K562 (cell line): ENCODE data around the gene TRAPPC2L. TPM values are rescaled to one million over a fixed set of nuclear protein-coding genes. Genes with fewer than 3 reads are reported as not detected.

ENCODE experiments used
- ATAC-seq: fragments of 200-7000 bp; cut with Tn5 transposase; 3 replicates; pipeline ENCODE4 v1.9.1; 2020; ENCODE audit warnings: moderate library complexity
- BruUV-seq: library from RNA; stranded (reverse); fragments of 400-500 nt; replicated peaks from 2 replicates; lab custom pipeline; 2021; lab: Mats Ljungman, UMichigan
- CTCF ChIA-PET: fragments of 300-600 bp; formaldehyde crosslinking; extraction: SDS; loops from one replicate; lab custom pipeline; 2021; ENCODE audit warnings: low intra/inter-chr PET ratio; lab: Yijun Ruan, JAX
- POLR2A ChIA-PET: fragments of 300-600, 350-650 bp; sonication (Branson Sonifier 250); formaldehyde crosslinking; extraction: SDS; loops from one replicate; lab custom pipeline; 2021; ENCODE audit warnings: antibody characterized with exemption, inconsistent platforms; lab: Yijun Ruan, JAX
- DNase-seq, 4 experiments: peaks; one replicate each; pipeline versions ENCODE4 v3.0.0 to v3.0.0-alpha.2; 2011 to 2018; ENCODE audit warnings: low spot score in 3 of 4, mixed read lengths in 3 of 4; ENCODE audit errors: extremely low read depth in 1 of 4
- FAIRE-seq: peaks from 2 replicates; lab custom pipeline; 2011; peaks lifted over from hg19 to GRCh38; lab: Jason Lieb, UNC
- H2AFZ ChIP-seq: 2 replicates; pipeline ENCODE4 v1.6.0; 2011; ENCODE audit warnings: low read depth, low read length, control low read depth, inconsistent platforms
- H3K27ac ChIP-seq: fragments of 200-600 bp; 3 replicates; pipeline ENCODE4 v1.8.0; 2011; ENCODE audit warnings: low read depth, mild to moderate bottlenecking, control low read depth, inconsistent platforms, low read length, moderate library complexity, mixed read lengths; ENCODE audit errors: extremely low read depth
- H3K27me3 ChIP-seq, 2 experiments: fragments of 300-600 bp in 1 of 2; 2 replicates in 1 of 2; 3 replicates in 1 of 2; pipeline versions ENCODE4 v1.6.0 to v1.8.0; 2011; ENCODE audit warnings: inconsistent platforms in 2 of 2, low read length in 2 of 2, mild to moderate bottlenecking in 1 of 2, mixed read lengths in 1 of 2, moderate library complexity in 1 of 2; ENCODE audit not compliant: control insufficient read depth in 2 of 2, insufficient read depth in 2 of 2
- H3K36me3 ChIP-seq: fragments of 300-600 bp; 3 replicates; pipeline ENCODE4 v1.8.0; 2011; ENCODE audit warnings: mild to moderate bottlenecking, low read length, inconsistent platforms; ENCODE audit not compliant: control insufficient read depth, insufficient read depth
- H3K4me1 ChIP-seq, 2 experiments: fragments of 200-600 bp in 1 of 2; replicated peaks in 1 of 2; 2 replicates in 1 of 2; 3 replicates in 1 of 2; pipeline versions ENCODE4 v1.5.1 to v1.8.0; 2011; ENCODE audit warnings: inconsistent platforms in 2 of 2, low read length in 2 of 2, mild to moderate bottlenecking in 1 of 2, mixed read lengths in 1 of 2, moderate library complexity in 1 of 2; ENCODE audit not compliant: control insufficient read depth in 2 of 2, insufficient read depth in 2 of 2
- H3K4me2 ChIP-seq: 2 replicates; pipeline ENCODE4 v1.6.1; 2011; ENCODE audit warnings: low read length, control low read depth, inconsistent platforms, mixed read lengths; ENCODE audit not compliant: insufficient read depth
- H3K4me3 ChIP-seq: fragments of 200-600 bp; sonication (generic), shearing (Covaris generic); 2 replicates; pipeline ENCODE4 v1.5.1; 2016; ENCODE audit warnings: control low read depth, inconsistent platforms
- H3K79me2 ChIP-seq: fragments of 200-600 bp; 3 replicates; pipeline ENCODE4 v1.8.0; 2011; ENCODE audit warnings: low read length, inconsistent platforms; ENCODE audit not compliant: control insufficient read depth, insufficient read depth
- H3K9ac ChIP-seq, 2 experiments: 2 replicates each; pipeline versions ENCODE4 v1.6.0 to v1.6.1; 2011; ENCODE audit warnings: low read depth in 2 of 2, low read length in 2 of 2, control low read depth in 1 of 2, inconsistent platforms in 1 of 2, mild to moderate bottlenecking in 1 of 2, mixed read lengths in 1 of 2; ENCODE audit not compliant: insufficient read depth in 1 of 2
- H3K9me1 ChIP-seq: one replicate; pipeline ENCODE4 v1.6.0; 2011; ENCODE audit warnings: inconsistent platforms, mild to moderate bottlenecking, low read length, moderate library complexity; ENCODE audit not compliant: control insufficient read depth, insufficient read depth
- H3K9me3 ChIP-seq: replicated peaks from 2 replicates; pipeline ENCODE4 v1.5.1; 2011; ENCODE audit warnings: low read depth, low read length, inconsistent platforms; ENCODE audit not compliant: control insufficient read depth, insufficient read depth
- H4K20me1 ChIP-seq: replicated peaks from 2 replicates; pipeline ENCODE4 v1.6.1; 2011; ENCODE audit warnings: low read length, inconsistent platforms, mixed read lengths; ENCODE audit not compliant: control insufficient read depth, insufficient read depth
- DDX20 ChIP-seq: fragments of 450-650 bp; IDR thresholded peaks from 2 replicates; pipeline ENCODE4 v1.6.1; 2016; ENCODE audit warnings: missing genetic modification characterization, low read depth, mild to moderate bottlenecking, missing compliant biosample characterization, moderate library complexity
- PURB ChIP-seq: sonication (generic); formaldehyde crosslinking; IDR thresholded peaks from 2 replicates; pipeline ENCODE4 v1.9.0; 2021; ENCODE audit warnings: low read depth, mild to moderate bottlenecking, missing genetic modification reagents
- SREBF2 ChIP-seq: sonication (generic); formaldehyde crosslinking; IDR thresholded peaks from 2 replicates; pipeline ENCODE4 v1.4.0; 2020; ENCODE audit warnings: mild to moderate bottlenecking, missing genetic modification reagents
- TBP ChIP-seq: optimal IDR thresholded peaks from 2 replicates; pipeline ENCODE3; 2011; ENCODE audit warnings: low read depth, low read length, improper control_type of control experiment
- TFAP4 ChIP-seq: sonication (generic); formaldehyde crosslinking; IDR thresholded peaks from 2 replicates; pipeline ENCODE4 v1.8.0; 2022; ENCODE audit warnings: missing genetic modification reagents, mild to moderate bottlenecking, moderate library complexity, borderline replicate concordance
- TGIF2 ChIP-seq: sonication (generic); formaldehyde crosslinking; IDR thresholded peaks from 2 replicates; pipeline ENCODE4 v1.8.1; 2022; ENCODE audit warnings: mild to moderate bottlenecking, missing genetic modification reagents, moderate library complexity
- USF2 ChIP-seq: sonication (generic); formaldehyde crosslinking; IDR thresholded peaks from 2 replicates; pipeline ENCODE4 v1.5.0; 2020; ENCODE audit warnings: missing genetic modification reagents
- ZHX1 ChIP-seq: fragments of 150-350 bp; conservative IDR thresholded peaks from 2 replicates; pipeline ENCODE4 v1.6.1; 2014; ENCODE audit warnings: low read length
- ZNF121 ChIP-seq: sonication (generic); formaldehyde crosslinking; conservative IDR thresholded peaks from 2 replicates; pipeline ENCODE4 v1.8.0; 2022; ENCODE audit warnings: missing genetic modification reagents
- WGBS: fragments of 100-300 bp; shearing (Covaris generic); methylation state at CpG from one replicate; pipeline ENCODE4 v1.1.6; 2016; ENCODE audit warnings: low coverage, mixed read lengths; ENCODE audit not compliant: insufficient coverage; ENCODE audit errors: missing lambda C conversion rate; 5-methylcytosine and 5-hydroxymethylcytosine counted together
- in situ Hi-C: fragments of 300-500 bp; cut with MboI; formaldehyde crosslinking; loops from 4 replicates; pipeline ENCODE4 v1.15.0; 2018; ENCODE audit warnings: inconsistent platforms, mixed read lengths
- intact Hi-C: fragments of 100-400 bp; cut with micrococcal nuclease; formaldehyde crosslinking; loops from 2 replicates; pipeline ENCODE4 v1.14.2; 2022
- polyA plus RNA-seq, 8 experiments: library from polyadenylated mRNA; depleted of rRNA in 4 of 8; stranded (reverse) in 5 of 8; unstranded in 3 of 8; fragments of >200 nt; fragmentation: Nextera tagmentation in 2 of 8; fragmentation: Illumina TruSeq in 1 of 8; extraction: Ambion mirVana in 2 of 8; extraction: Trizol in 1 of 8; gene quantifications; 2 replicates each; pipeline versions ENCODE4 v1.2.1 to v1.2.3, GENCODE V29; 2011 to 2014; ENCODE audit warnings: inconsistent platforms in 1 of 8, missing spikeins in 1 of 8
- total RNA-seq, 7 experiments: library from RNA; depleted of rRNA in 6 of 7; stranded (reverse); fragments of >200 nt in 6 of 7; fragmentation: Illumina TruSeq in 2 of 7; extraction: Trizol in 2 of 7; gene quantifications; 2 replicates each; pipeline versions ENCODE4 v1.2.1 to v1.2.3, GENCODE V29; 2011 to 2021; ENCODE audit warnings: low replicate concordance in 1 of 7

TRAPPC2L gene
- total and polyA plus RNA-seq, 9 of the 15 experiments (the other 6 are each of a cell fraction or from before 2014, with no cell fraction given): 60.4 to 398 (median 97.5) TPM

- peaks cover 23% of the 10 kb centered on the region for H3K79me2 ChIP-seq
- in situ Hi-C loops (no loop called here), intact Hi-C loops (no loop called here)
- no peak overlapping the region for H3K4me3 ChIP-seq
- H3K27me3 ChIP-seq: no peaks in the 10 kb centered on the region
- BruUV-seq: no TSS peak
- H2AFZ ChIP-seq: no peak overlapping the region
- peak; percentile 14 for TF ChIP-seq TBP
- no peak for TF ChIP-seq TGIF2
- TF ChIP-seq SREBF2 (CRISPR knock-in tag): no peak
- no peaks in the 10 kb centered on the region; the same call in 1 of the 2 replicates for H4K20me1 ChIP-seq
- no peak overlapping the region for H3K4me2 ChIP-seq
- H3K9me3 ChIP-seq: no peaks in the 10 kb centered on the region
- peak; percentile 35 to 73 (median 55) for DNase-seq
- no peak overlapping the region for H3K27ac ChIP-seq
- no peak for ATAC-seq
- H3K36me3 ChIP-seq: peaks cover 21% of the 10 kb centered on the region; the same call in 2 of the 3 replicates
- H3K9ac ChIP-seq: peak overlapping the region in 1 of 2 experiments; percentile 83; a peak in 2 of 4 replicates
- CTCF ChIA-PET: no interaction called here
- WGBS: 57% methylated on average over 19 of the region's 20 CpGs
- POLR2A ChIA-PET: no interaction called here
- H3K9me1 ChIP-seq: peaks cover 6% of the 10 kb centered on the region
- peaks cover 8 to 55% of the 10 kb centered on the region in 2 experiments for H3K4me1 ChIP-seq
- no peak for FAIRE-seq
Measured at GRCh38 chr16:88854306-88855111, 2.4 kb upstream of the TRAPPC2L start.

GRCh38 chr16:88855176-88855575 is 1.8 kb upstream of the TRAPPC2L start:
- no peaks in the 10 kb centered on the region for H3K27me3 ChIP-seq
- peaks cover 6% of the 10 kb centered on the region for H3K9me1 ChIP-seq
- H2AFZ ChIP-seq: no peak overlapping the region
- no peak for DNase-seq
- no peak overlapping the region for H3K4me3 ChIP-seq
- H3K9ac ChIP-seq: peak overlapping the region in 1 of 2 experiments; percentile 93; a peak in 1 of 4 replicates
- intact Hi-C loops (no loop called here), in situ Hi-C loops (no loop called here)
- FAIRE-seq: no peak
- no peak for ATAC-seq
- POLR2A ChIA-PET: interaction anchor here (0.7 kb wide), 1 partner anchor 259 kb away, joined by 3 read pairs; no protein-coding TSS in a partner anchor
- no TSS peak for BruUV-seq
- no peak overlapping the region for H3K27ac ChIP-seq
- H3K4me2 ChIP-seq: no peak overlapping the region
- WGBS: 87% methylated on average over 8 of the region's 8 CpGs
- H4K20me1 ChIP-seq: no peaks in the 10 kb centered on the region; the same call in 1 of the 2 replicates
- peaks cover 28% of the 10 kb centered on the region; the same call in 2 of the 3 replicates for H3K36me3 ChIP-seq
- H3K9me3 ChIP-seq: no peaks in the 10 kb centered on the region
- H3K79me2 ChIP-seq: peaks cover 23% of the 10 kb centered on the region
- peaks cover 8 to 50% of the 10 kb centered on the region in 2 experiments for H3K4me1 ChIP-seq
- CTCF ChIA-PET: no interaction called here
- TF ChIP-seq DDX20 (no peak), PURB (no peak), ZHX1 (no peak), USF2 (CRISPR knock-in tag) (no peak), TFAP4 (CRISPR knock-in tag) (no peak), ZNF121 (no peak)
